Measurements from ENCODE around the gene TMEFF2.

The TMEFF2 gene

DNA sequence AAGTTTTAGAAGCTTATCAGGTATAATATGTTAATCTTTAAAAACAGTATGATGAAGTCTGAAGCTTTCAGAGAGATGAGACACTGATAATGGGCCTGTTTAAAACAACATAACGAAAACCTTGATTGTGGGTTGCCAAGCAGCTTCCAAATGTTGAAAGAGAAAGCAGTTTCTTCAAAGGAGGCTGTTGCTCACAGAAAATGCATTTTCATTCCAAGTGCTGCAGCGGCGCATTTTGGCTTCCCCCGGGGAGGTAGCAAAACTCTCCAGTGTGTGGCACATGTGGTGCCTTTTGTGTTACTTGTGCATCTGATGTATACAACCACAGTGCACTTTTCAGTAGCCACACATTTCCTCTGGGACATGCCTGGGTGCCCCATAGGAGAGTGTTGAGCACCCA lies 66.1 kb downstream of the TMEFF2 start:
- no peak overlapping the region for H3K4me3 Mint-ChIP-seq
- no peaks in the 10 kb centered on the region for H3K36me3 Mint-ChIP-seq (ENCODE audit: low read depth)
- no peaks in the 10 kb centered on the region for H3K27me3 Mint-ChIP-seq (ENCODE audit: low read depth, poor library complexity)
- DNase-seq: no peak
- H3K4me1 Mint-ChIP-seq: no peaks in the 10 kb centered on the region
- no peaks in the 10 kb centered on the region for H3K9me3 Mint-ChIP-seq
- no peak overlapping the region for H3K27ac Mint-ChIP-seq
- TF ChIP-seq CTCF (IDR thresholded peaks at IDR 0.05): no peak

DNA sequence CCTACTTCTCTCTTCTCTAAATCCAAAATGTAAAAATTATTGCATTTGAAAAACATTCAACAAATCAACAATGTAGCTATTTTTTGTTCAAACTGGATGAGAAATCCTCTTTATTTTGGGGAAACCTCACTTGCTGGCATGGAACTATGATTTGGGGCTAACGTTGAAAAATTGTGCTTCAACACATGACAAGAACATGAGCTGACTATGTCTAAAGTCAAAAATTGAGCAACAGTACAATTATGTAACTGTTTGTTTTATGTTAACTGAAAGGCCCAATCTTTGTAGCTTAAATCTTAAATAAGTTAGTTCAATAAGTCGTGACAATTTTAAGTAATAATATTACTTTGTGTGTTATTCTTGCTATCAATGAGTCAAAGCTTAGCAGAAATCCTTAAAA lies 67.3 kb downstream of the TMEFF2 start:
- H3K4me3 Mint-ChIP-seq: no peak overlapping the region
- no peaks in the 10 kb centered on the region for H3K27me3 Mint-ChIP-seq (ENCODE audit: low read depth, poor library complexity)
- no peak for TF ChIP-seq CTCF (IDR thresholded peaks at IDR 0.05)
- no peak overlapping the region for H3K27ac Mint-ChIP-seq
- DNase-seq: no peak
- no peaks in the 10 kb centered on the region for H3K9me3 Mint-ChIP-seq
- H3K36me3 Mint-ChIP-seq (ENCODE audit: low read depth): no peaks in the 10 kb centered on the region
- no peaks in the 10 kb centered on the region for H3K4me1 Mint-ChIP-seq

DNA sequence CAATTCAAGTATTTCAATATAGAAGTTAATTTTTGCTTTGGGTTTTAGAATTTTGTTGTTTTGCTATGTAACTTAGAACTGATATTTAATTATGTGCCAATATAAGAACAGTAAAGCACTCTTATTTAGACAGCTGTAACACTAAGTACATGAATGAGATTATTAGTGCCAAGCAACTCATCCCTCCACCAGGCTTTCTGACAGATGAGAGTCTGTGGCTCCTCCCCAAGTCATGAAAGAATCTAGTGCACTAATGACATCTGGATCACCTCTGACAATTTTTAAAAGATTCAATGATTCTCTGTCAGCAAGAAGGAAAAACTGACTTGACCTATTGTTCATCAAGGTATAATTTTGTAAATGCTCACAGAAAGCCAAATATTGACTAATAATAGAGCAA lies 67.8 kb downstream of the TMEFF2 start:
- DNase-seq: no peak
- Mint-ChIP-seq H3K9me3 (no peaks in the 10 kb centered on the region), H3K27me3 (ENCODE audit: low read depth, poor library complexity) (no peaks in the 10 kb centered on the region), H3K4me3 (no peak overlapping the region), H3K4me1 (no peaks in the 10 kb centered on the region), H3K36me3 (ENCODE audit: low read depth) (no peaks in the 10 kb centered on the region), H3K27ac (no peak overlapping the region)
- no peak for TF ChIP-seq CTCF (IDR thresholded peaks at IDR 0.05)

- Mint-ChIP-seq H3K9me3 (no peaks in the 10 kb centered on the region), H3K36me3 (ENCODE audit: low read depth) (no peaks in the 10 kb centered on the region), H3K4me3 (no peak overlapping the region), H3K4me1 (no peaks in the 10 kb centered on the region), H3K27me3 (ENCODE audit: low read depth, poor library complexity) (no peaks in the 10 kb centered on the region), H3K27ac (no peak overlapping the region)
- no peak for TF ChIP-seq CTCF (IDR thresholded peaks at IDR 0.05)
- DNase-seq: no peak
These were observed 68.3 kb downstream of the TMEFF2 start for GRCh38 chr2:192126426-192126825.

- DNase-seq: no peak
- Mint-ChIP-seq H3K27me3 (ENCODE audit: low read depth, poor library complexity) (no peaks in the 10 kb centered on the region), H3K4me3 (no peak overlapping the region), H3K4me1 (no peaks in the 10 kb centered on the region), H3K9me3 (no peaks in the 10 kb centered on the region), H3K27ac (no peak overlapping the region), H3K36me3 (ENCODE audit: low read depth) (no peaks in the 10 kb centered on the region)
- no peak for TF ChIP-seq CTCF (IDR thresholded peaks at IDR 0.05)
These were observed 70.2 kb downstream of the TMEFF2 start for GRCh38 chr2:192124571-192124970.

DNA sequence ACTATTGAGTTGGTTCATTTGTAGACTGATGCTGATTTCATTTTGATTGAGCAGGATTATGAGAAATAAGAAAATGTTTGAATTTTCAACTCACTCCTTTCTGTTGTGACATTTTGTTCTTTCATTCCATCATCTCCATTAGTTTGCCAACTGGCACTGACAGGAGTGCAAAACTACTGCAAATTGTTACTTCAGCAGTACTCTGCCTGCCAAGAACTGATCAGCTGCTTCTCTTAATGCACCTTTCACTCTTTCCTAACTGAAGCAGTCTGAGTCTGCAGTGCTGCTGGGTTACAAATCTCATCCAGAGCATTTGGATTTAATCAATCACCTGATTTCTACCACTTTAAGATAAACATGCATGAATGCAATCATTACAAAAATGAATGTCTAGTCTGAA lies 70.9 kb downstream of the TMEFF2 start:
- Mint-ChIP-seq H3K27ac (no peak overlapping the region), H3K9me3 (no peaks in the 10 kb centered on the region), H3K36me3 (ENCODE audit: low read depth) (no peaks in the 10 kb centered on the region), H3K4me3 (no peak overlapping the region), H3K27me3 (ENCODE audit: low read depth, poor library complexity) (no peaks in the 10 kb centered on the region), H3K4me1 (no peaks in the 10 kb centered on the region)
- no peak for TF ChIP-seq CTCF (IDR thresholded peaks at IDR 0.05)
- no peak for DNase-seq

All from nephron progenitor cell (in vitro differentiated cells).